Fibroblast of pulmonary artery (primary cell): Measurements from ENCODE around the gene ZNF532.
A peak's percentile ranks its signal among the peaks of the same experiment; 100 is the strongest.
"Not testable (repeated sequence)": the region's sequence is repeated elsewhere in the genome, so short reads cannot be mapped to it uniquely, and the experiment has no call there.

ENCODE experiments used
- DNase-seq: peaks from one replicate; pipeline ENCODE4 v3.0.0-alpha.2; 2010; ENCODE audit warnings: low read depth
- H3K4me3 ChIP-seq: replicated peaks from 2 replicates; pipeline ENCODE4 v1.5.1; 2011; ENCODE audit warnings: low read depth, mild to moderate bottlenecking, control low read depth, low read length, moderate library complexity
- TF ChIP-seq, protein P1 (sequence below): IDR thresholded peaks from 2 replicates; pipeline ENCODE4 v1.5.1; 2011; ENCODE audit warnings: mild to moderate bottlenecking, control low read depth, low read length, inconsistent platforms; ENCODE audit errors: missing control alignments

ZNF532 gene

DNA sequence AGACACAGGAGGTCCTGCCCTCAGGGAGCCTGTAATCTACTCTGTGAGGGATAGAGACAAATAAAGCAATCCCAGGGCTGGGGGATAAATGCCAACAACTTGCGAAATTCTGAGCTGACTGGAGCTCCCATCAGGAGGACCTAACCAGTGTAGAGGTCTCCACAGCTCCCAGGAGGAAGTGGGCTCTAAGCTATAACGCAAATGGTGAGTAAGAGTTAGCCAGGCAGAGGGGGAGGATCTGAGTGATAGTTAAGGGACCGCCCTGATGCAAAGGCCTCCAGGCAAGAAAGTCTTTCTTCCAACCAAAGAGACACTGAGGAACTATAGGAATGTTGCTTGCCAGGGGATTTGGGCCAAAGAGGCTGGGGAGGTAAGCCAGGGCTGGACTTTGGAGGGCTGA, 16.0 kb upstream of the ZNF532 start:
- TF ChIP-seq, protein P1, sequence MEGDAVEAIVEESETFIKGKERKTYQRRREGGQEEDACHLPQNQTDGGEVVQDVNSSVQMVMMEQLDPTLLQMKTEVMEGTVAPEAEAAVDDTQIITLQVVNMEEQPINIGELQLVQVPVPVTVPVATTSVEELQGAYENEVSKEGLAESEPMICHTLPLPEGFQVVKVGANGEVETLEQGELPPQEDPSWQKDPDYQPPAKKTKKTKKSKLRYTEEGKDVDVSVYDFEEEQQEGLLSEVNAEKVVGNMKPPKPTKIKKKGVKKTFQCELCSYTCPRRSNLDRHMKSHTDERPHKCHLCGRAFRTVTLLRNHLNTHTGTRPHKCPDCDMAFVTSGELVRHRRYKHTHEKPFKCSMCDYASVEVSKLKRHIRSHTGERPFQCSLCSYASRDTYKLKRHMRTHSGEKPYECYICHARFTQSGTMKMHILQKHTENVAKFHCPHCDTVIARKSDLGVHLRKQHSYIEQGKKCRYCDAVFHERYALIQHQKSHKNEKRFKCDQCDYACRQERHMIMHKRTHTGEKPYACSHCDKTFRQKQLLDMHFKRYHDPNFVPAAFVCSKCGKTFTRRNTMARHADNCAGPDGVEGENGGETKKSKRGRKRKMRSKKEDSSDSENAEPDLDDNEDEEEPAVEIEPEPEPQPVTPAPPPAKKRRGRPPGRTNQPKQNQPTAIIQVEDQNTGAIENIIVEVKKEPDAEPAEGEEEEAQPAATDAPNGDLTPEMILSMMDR, result no peak
- no peak overlapping the region for H3K4me3 ChIP-seq
- peak; percentile 63 for DNase-seq

DNA sequence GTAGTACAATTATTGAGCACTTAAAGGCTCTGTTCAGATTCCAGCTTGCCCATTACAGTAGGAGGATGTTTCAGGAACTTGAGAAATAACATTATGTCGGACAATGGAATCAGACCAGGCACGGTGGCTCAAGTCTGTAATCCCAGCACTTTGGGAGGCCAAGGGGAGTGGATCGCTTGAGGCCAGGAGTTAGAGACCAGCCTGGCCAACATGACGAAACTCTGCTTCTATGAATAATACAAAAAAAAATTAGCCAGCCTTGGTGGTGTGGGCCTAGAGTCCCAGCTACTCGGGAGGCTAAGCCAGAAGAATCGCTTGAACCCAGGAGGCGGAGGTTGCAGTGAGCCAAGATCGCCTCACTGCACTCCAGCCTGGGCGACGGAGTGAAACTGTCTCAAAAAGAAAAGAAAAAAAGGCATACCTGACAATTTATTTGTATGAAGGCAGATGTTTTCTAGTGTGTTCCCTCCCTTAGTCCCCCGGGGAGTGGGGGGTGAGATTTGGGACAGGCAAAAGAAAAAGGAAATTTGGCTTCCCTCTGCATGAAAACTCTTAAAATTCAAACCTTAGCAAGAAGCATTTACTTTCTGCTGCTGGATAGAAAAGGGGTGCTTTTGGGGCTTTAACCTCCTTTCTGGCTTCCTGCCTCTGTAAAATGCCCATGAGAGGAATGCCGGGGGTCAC, 13.7 kb upstream of the ZNF532 start:
- no peak for DNase-seq
- no peak overlapping the region for H3K4me3 ChIP-seq
- TF ChIP-seq, protein P1, result no peak

GRCh38 chr18:58851856-58852255, 12.8 kb upstream of the ZNF532 start:
- H3K4me3 ChIP-seq, result no peak overlapping the region
- no peak for DNase-seq
- TF ChIP-seq, protein P1, result no peak

- TF ChIP-seq, protein P1, result no peak
- DNase-seq, result no peak
- no peak overlapping the region for H3K4me3 ChIP-seq
Measured at GRCh38 chr18:58852629-58853028, 12.0 kb upstream of the ZNF532 start.

GRCh38 chr18:58853561-58853960, 11.1 kb upstream of the ZNF532 start:
- TF ChIP-seq, protein P1, result no peak
- no peak for DNase-seq
- no peak overlapping the region for H3K4me3 ChIP-seq

DNA sequence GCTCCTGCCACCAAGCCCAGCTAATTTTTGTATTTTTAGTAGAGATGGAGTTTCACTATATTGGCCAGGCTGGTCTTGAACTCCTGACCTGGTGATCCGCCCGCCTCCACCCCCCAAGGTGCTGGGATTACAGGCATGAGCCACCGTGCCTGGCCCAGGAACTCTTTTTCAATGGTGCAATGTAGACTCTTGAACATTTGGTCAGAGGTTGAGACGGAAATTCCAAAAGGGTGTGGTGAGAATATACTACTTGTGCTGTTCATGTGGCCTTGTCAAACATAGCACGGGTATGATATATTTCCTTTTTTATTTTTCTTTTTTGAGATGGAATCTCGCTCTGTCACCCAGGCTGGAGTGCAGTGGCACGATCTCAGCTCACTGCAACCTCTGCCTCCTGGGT, 9.2 kb upstream of the ZNF532 start:
- not testable (repeated sequence) for H3K4me3 ChIP-seq, DNase-seq

GRCh38 chr18:58856881-58857280, 7.8 kb upstream of the ZNF532 start:
- no peak overlapping the region for H3K4me3 ChIP-seq
- TF ChIP-seq, protein P1, result no peak
- peak; percentile 65 for DNase-seq
